Panc1 (cell line): ENCODE results near the gene SLX9. TPM values are rescaled to one million over a fixed set of nuclear protein-coding genes. Genes with fewer than 3 reads are reported as not detected.

Source experiments
- ATAC-seq: fragments of 200-7000 bp; cut with Tn5 transposase; 2 replicates; pipeline ENCODE4 v1.9.1; 2020; ENCODE audit warnings: mild to moderate bottlenecking, moderate library complexity
- BruUV-seq: library from RNA; stranded (reverse); fragments of 400-500 nt; replicated peaks from 2 replicates; lab custom pipeline; 2021; lab: Mats Ljungman, UMichigan
- CTCF ChIA-PET: fragments of 300-600 bp; sonication (Branson Sonifier 250); formaldehyde crosslinking; loops from one replicate; lab custom pipeline; 2022; ENCODE audit warnings: antibody characterized with exemption; lab: Charles Lee
- POLR2A ChIA-PET: fragments of 300-600 bp; sonication (Branson Sonifier 250); formaldehyde crosslinking; loops from one replicate; lab custom pipeline; 2022; ENCODE audit warnings: antibody characterized with exemption; lab: Charles Lee
- DNase-seq: peaks from one replicate; pipeline ENCODE4 v3.0.0-alpha.2; 2010; ENCODE audit warnings: low read depth, low spot score
- H3K27ac ChIP-seq: 2 replicates; pipeline ENCODE4 v1.5.1; 2011; ENCODE audit warnings: mild to moderate bottlenecking, low read length, inconsistent platforms
- H3K27me3 ChIP-seq: fragments of 200-500 bp; sonication (Bioruptor generic); 2 replicates; pipeline ENCODE4 v1.6.0; 2014; ENCODE audit warnings: low read length, inconsistent platforms; ENCODE audit not compliant: control insufficient read depth, insufficient read depth
- H3K36me3 ChIP-seq: fragments of 200-500 bp; sonication (Bioruptor generic); 2 replicates; pipeline ENCODE4 v1.5.1; 2014; ENCODE audit warnings: inconsistent platforms, mild to moderate bottlenecking, low read length, moderate library complexity; ENCODE audit not compliant: control insufficient read depth, insufficient read depth
- H3K4me1 ChIP-seq: 2 replicates; pipeline ENCODE4 v1.5.1; 2011; ENCODE audit warnings: inconsistent platforms, mild to moderate bottlenecking, low read length, moderate library complexity; ENCODE audit not compliant: control insufficient read depth, insufficient read depth
- H3K4me3 ChIP-seq, 2 experiments: 2 replicates each; pipeline ENCODE4 v1.5.1; 2011 to 2012; ENCODE audit warnings: low read depth in 2 of 2, low read length in 2 of 2, mild to moderate bottlenecking in 2 of 2, inconsistent platforms in 1 of 2, moderate library complexity in 1 of 2
- H3K9me3 ChIP-seq: fragments of 200-500 bp; sonication (Bioruptor generic); 2 replicates; pipeline ENCODE4 v1.5.1; 2014; ENCODE audit warnings: low read depth, mild to moderate bottlenecking, inconsistent platforms, low read length, moderate library complexity; ENCODE audit not compliant: control insufficient read depth, insufficient read depth
- POLR2AphosphoS5 ChIP-seq: IDR thresholded peaks from 2 replicates; pipeline ENCODE4 v1.6.1; 2012; ENCODE audit warnings: mild to moderate bottlenecking, low read depth, low read length, moderate library complexity
- SIN3A ChIP-seq: IDR thresholded peaks from 2 replicates; pipeline ENCODE4 v1.6.1; 2012; ENCODE audit warnings: low read depth, mild to moderate bottlenecking, low read length, moderate library complexity, borderline replicate concordance; ENCODE audit not compliant: insufficient read depth
- TCF7L2 ChIP-seq: IDR thresholded peaks from 2 replicates; pipeline ENCODE4 v1.6.1; 2011; ENCODE audit warnings: mild to moderate bottlenecking, low read depth, low read length, inconsistent platforms
- in situ Hi-C: cut with HindIII; loops from 2 replicates; pipeline ENCODE4 v1.10.0; 2016; ENCODE audit warnings: low sequenced_read_pairs, low pct_unique_long_range_greater_than_20kb
- intact Hi-C: fragments of 100-400 bp; cut with micrococcal nuclease; formaldehyde crosslinking; loops from one replicate; pipeline ENCODE4 v1.10.0; 2022; ENCODE audit not compliant: unreplicated experiment
- total RNA-seq: library from RNA; stranded (reverse); gene quantifications from one replicate; pipeline ENCODE4 v1.2.1, GENCODE V29; 2021; ENCODE audit not compliant: unreplicated experiment
- TF ChIP-seq, protein P1 (sequence below), 2 experiments: IDR thresholded peaks; 2 replicates each; pipeline ENCODE4 v1.6.1; 2011 to 2012; ENCODE audit warnings: low read depth in 2 of 2, control low read depth in 1 of 2, low read length in 1 of 2, mild to moderate bottlenecking in 1 of 2, moderate library complexity in 1 of 2; ENCODE audit not compliant: insufficient read depth in 1 of 2
- TF ChIP-seq, protein P2 (sequence below): fragments of 450-650 bp; IDR thresholded peaks from 2 replicates; pipeline ENCODE4 v1.5.1; 2017; ENCODE audit warnings: mild to moderate bottlenecking

Gene SLX9
- total RNA-seq, 1 experiment from 2014 or later: 50.9 TPM

DNA sequence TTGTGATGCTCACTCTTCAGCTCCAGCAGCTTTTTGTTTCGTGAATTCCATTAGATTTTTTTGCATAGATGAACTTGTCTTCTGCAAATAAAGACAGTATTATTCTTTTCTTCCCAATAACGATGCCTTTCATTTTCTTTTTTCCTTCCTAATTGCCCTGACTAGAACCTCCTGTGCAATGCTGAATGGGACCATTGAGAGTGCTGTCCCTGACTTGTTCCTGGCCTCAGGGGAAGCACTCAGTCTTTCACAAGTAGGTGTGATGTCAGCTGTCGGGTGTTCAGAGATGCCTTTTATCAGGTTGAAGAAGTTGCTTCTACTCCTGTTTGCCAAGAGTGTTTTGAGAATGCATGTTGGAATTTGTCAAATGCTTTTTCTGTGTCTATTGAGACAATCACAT lies 70.3 kb downstream of the SLX9 start:
- Histone ChIP-seq H3K36me3 (no peaks in the 10 kb centered on the region), H3K4me3 (no peak overlapping the region), H3K4me1 (peaks cover 7% of the 10 kb centered on the region), H3K9me3 (no peaks in the 10 kb centered on the region), H3K27ac (no peak overlapping the region), H3K27me3 (no peaks in the 10 kb centered on the region)
- no peak for DNase-seq
- in situ Hi-C loops: no loop called here
- no peak for ATAC-seq
- no peak for TF ChIP-seq SIN3A
- TF ChIP-seq, protein P1, sequence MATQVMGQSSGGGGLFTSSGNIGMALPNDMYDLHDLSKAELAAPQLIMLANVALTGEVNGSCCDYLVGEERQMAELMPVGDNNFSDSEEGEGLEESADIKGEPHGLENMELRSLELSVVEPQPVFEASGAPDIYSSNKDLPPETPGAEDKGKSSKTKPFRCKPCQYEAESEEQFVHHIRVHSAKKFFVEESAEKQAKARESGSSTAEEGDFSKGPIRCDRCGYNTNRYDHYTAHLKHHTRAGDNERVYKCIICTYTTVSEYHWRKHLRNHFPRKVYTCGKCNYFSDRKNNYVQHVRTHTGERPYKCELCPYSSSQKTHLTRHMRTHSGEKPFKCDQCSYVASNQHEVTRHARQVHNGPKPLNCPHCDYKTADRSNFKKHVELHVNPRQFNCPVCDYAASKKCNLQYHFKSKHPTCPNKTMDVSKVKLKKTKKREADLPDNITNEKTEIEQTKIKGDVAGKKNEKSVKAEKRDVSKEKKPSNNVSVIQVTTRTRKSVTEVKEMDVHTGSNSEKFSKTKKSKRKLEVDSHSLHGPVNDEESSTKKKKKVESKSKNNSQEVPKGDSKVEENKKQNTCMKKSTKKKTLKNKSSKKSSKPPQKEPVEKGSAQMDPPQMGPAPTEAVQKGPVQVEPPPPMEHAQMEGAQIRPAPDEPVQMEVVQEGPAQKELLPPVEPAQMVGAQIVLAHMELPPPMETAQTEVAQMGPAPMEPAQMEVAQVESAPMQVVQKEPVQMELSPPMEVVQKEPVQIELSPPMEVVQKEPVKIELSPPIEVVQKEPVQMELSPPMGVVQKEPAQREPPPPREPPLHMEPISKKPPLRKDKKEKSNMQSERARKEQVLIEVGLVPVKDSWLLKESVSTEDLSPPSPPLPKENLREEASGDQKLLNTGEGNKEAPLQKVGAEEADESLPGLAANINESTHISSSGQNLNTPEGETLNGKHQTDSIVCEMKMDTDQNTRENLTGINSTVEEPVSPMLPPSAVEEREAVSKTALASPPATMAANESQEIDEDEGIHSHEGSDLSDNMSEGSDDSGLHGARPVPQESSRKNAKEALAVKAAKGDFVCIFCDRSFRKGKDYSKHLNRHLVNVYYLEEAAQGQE (IDR thresholded peaks at IDR 0.05; ENCODE audit: insufficient read depth in 1 of 2, low read depth in 2 of 2, low read length in 1 of 2): no peak
- no peak for TF ChIP-seq TCF7L2
- TF ChIP-seq POLR2AphosphoS5: no peak
- TF ChIP-seq, protein P2, sequence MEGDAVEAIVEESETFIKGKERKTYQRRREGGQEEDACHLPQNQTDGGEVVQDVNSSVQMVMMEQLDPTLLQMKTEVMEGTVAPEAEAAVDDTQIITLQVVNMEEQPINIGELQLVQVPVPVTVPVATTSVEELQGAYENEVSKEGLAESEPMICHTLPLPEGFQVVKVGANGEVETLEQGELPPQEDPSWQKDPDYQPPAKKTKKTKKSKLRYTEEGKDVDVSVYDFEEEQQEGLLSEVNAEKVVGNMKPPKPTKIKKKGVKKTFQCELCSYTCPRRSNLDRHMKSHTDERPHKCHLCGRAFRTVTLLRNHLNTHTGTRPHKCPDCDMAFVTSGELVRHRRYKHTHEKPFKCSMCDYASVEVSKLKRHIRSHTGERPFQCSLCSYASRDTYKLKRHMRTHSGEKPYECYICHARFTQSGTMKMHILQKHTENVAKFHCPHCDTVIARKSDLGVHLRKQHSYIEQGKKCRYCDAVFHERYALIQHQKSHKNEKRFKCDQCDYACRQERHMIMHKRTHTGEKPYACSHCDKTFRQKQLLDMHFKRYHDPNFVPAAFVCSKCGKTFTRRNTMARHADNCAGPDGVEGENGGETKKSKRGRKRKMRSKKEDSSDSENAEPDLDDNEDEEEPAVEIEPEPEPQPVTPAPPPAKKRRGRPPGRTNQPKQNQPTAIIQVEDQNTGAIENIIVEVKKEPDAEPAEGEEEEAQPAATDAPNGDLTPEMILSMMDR: no peak
- intact Hi-C loops: no loop called here
- ChIA-PET POLR2A (no interaction called here), CTCF (no interaction called here)
- BruUV-seq: no TSS peak

DNA sequence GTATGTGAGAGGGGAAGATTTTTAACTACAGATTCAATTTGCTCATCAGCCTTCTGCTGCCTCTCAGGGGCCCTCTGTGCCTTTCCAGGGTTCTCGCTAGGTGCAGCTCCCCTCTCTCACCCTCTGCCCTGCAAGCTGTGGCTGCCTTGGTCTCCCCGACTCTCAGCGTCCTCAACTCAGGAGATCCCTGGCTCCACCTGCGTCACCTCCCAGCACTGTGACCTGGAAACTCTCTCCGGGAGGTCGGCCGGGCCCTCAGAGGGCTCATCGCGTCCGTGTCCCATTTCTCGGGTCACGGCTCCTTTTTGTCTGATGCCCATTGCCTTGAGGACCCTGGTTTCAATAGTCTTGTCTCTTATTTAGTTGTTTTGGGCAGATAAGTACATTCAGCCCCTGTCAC lies 71.0 kb downstream of the SLX9 start:
- ATAC-seq: no peak
- Histone ChIP-seq H3K9me3 (no peaks in the 10 kb centered on the region), H3K27me3 (no peaks in the 10 kb centered on the region), H3K36me3 (no peaks in the 10 kb centered on the region), H3K4me1 (peaks cover 7% of the 10 kb centered on the region), H3K4me3 (no peak overlapping the region), H3K27ac (no peak overlapping the region)
- ChIA-PET CTCF (no interaction called here), POLR2A (no interaction called here)
- in situ Hi-C loops: no loop called here
- TF ChIP-seq, protein P2: no peak
- TF ChIP-seq POLR2AphosphoS5 (no peak), SIN3A (no peak)
- DNase-seq: no peak
- intact Hi-C loops: no loop called here
- no TSS peak for BruUV-seq

DNA sequence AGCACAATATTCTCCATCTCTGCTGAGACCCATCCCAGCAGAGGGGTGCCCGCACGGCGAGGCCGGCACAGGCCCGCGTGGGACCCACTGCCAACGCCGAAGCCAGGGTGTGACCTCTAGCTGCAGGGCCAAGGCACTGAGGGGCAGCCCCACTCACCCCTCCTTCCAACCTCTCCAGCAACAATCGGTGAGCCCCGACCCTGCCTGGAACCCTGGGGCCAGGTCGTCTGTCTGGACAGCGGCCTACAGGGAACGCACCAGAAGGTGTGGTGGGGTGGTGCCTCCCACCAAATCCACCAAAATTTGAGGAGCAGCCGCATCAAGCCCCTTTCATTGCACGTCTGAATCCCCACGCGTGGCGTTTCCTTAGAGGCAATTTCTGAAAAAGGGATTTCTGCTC lies 71.6 kb downstream of the SLX9 start:
- Histone ChIP-seq H3K4me3 (no peak overlapping the region), H3K27ac (no peak overlapping the region), H3K4me1 (peaks cover 7% of the 10 kb centered on the region), H3K27me3 (no peaks in the 10 kb centered on the region), H3K36me3 (no peaks in the 10 kb centered on the region), H3K9me3 (no peaks in the 10 kb centered on the region)
- ChIA-PET POLR2A (no interaction called here), CTCF (no interaction called here)
- BruUV-seq: no TSS peak
- in situ Hi-C loops: no loop called here
- TF ChIP-seq, protein P1 (IDR thresholded peaks at IDR 0.05; ENCODE audit: insufficient read depth in 1 of 2, low read depth in 2 of 2, low read length in 1 of 2): no peak
- TF ChIP-seq TCF7L2 (no peak), POLR2AphosphoS5 (no peak), SIN3A (no peak)
- TF ChIP-seq, protein P2: no peak
- ATAC-seq (no peak), DNase-seq (no peak)
- intact Hi-C loops: no loop called here
